HG03175 (cell line): ENCODE data around the gene FCGBP.
"Not testable (repeated sequence)": the region's sequence is repeated elsewhere in the genome, so short reads cannot be mapped to it uniquely, and the experiment has no call there.

Experiments used
- ATAC-seq: cut with Tn5 transposase; IDR thresholded peaks from one replicate; pipeline ENCODE4 v1.9.1; 2021; ENCODE audit warnings: mild to moderate bottlenecking, moderate library complexity; ENCODE audit not compliant: unreplicated experiment

FCGBP gene

GRCh38 chr19:39934584-39935363, at the start of gene FCGBP:
TSS of gene FCGBP (minus strand) at chr19:39934634.
- no peak for ATAC-seq

GRCh38 chr19:39983695-39984300, 49.4 kb upstream of the FCGBP start:
- ATAC-seq: no peak

- ATAC-seq: no peak
These were observed 48.4 kb upstream of the FCGBP start for GRCh38 chr19:39982883-39983282.

GRCh38 chr19:39974377-39975155, 40.1 kb upstream of the FCGBP start:
- no peak for ATAC-seq

GRCh38 chr19:39971380-39972035, 37.1 kb upstream of the FCGBP start:
- ATAC-seq: no peak

- peak; percentile 96 for ATAC-seq
These were observed 36.4 kb upstream of the FCGBP start, which contains the start of gene PSMC4 for GRCh38 chr19:39970675-39971379. TSS of gene PSMC4 (plus strand) at chr19:39971165. CDS start at chr19:39971203, 38 bp downstream.

GRCh38 chr19:39970425-39970674, 35.9 kb upstream of the FCGBP start:
- no peak for ATAC-seq

GRCh38 chr19:39969681-39970424, 35.4 kb upstream of the FCGBP start:
- ATAC-seq: no peak

- ATAC-seq: no peak
These were observed 34.8 kb upstream of the FCGBP start for GRCh38 chr19:39969266-39969665.

- ATAC-seq: no peak
These were observed 34.4 kb upstream of the FCGBP start for GRCh38 chr19:39968789-39969188.

- ATAC-seq: no peak
These were observed 33.1 kb upstream of the FCGBP start for GRCh38 chr19:39967561-39967960.

- no peak for ATAC-seq
These were observed 32.2 kb upstream of the FCGBP start for GRCh38 chr19:39966617-39967016.

GRCh38 chr19:39963898-39964297, 29.5 kb upstream of the FCGBP start:
- no peak for ATAC-seq

GRCh38 chr19:39959407-39959806, 25.0 kb upstream of the FCGBP start:
- not testable (repeated sequence) for ATAC-seq

GRCh38 chr19:39958942-39959341, 24.5 kb upstream of the FCGBP start:
- not testable (repeated sequence) for ATAC-seq

GRCh38 chr19:39957886-39958285, 23.5 kb upstream of the FCGBP start:
- not testable (repeated sequence) for ATAC-seq

GRCh38 chr19:39953915-39954314, 19.5 kb upstream of the FCGBP start:
- ATAC-seq: no peak

- no peak for ATAC-seq
These were observed 17.3 kb upstream of the FCGBP start for GRCh38 chr19:39951686-39952085.

- ATAC-seq: no peak
These were observed 16.7 kb upstream of the FCGBP start for GRCh38 chr19:39951065-39951650.
